ENCODE measurements around the gene OXNAD1. TPM values are rescaled to one million over a fixed set of nuclear protein-coding genes. Genes with fewer than 3 reads are reported as not detected.

The OXNAD1 gene, protein sequence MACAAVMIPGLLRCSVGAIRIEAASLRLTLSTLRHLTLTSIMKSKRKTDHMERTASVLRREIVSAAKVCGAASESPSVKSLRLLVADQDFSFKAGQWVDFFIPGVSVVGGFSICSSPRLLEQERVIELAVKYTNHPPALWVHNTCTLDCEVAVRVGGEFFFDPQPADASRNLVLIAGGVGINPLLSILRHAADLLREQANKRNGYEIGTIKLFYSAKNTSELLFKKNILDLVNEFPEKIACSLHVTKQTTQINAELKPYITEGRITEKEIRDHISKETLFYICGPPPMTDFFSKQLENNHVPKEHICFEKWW
- 25.4 TPM for total RNA-seq

GRCh38 chr3:16264708-16265454 lies at the start of gene OXNAD1, which contains the start of gene DPH3:
TSS of gene OXNAD1 (plus strand) at chr3:16265212. CDS start at chr3:16270953, 5,741 bp downstream.
TSS of gene DPH3 (minus strand) at chr3:16264943. CDS start at chr3:16264876, 67 bp downstream.

Other genes with a start within 250 kb of the OXNAD1 start
- gene GALNT15, start 90.5 kb upstream of the OXNAD1 start, total RNA-seq: 5.0 TPM
- gene DPH3, start 269 bp upstream of the OXNAD1 start, total RNA-seq: 16.6 TPM
- gene RFTN1, start 248.5 kb downstream of the OXNAD1 start, total RNA-seq: 7.5 TPM

Measured in parietal lobe (tissue), 1 donor.